ENCODE results near the gene ARHGEF17.

The ARHGEF17 gene

GRCh38 chr11:73355109-73355508, 47.0 kb downstream of the ARHGEF17 start:
- no peak for DNase-seq

- DNase-seq = no peak
Measured at GRCh38 chr11:73356979-73357860, 49.1 kb downstream of the ARHGEF17 start.

GRCh38 chr11:73358071-73358470, 50.0 kb downstream of the ARHGEF17 start:
- DNase-seq = no peak

DNA sequence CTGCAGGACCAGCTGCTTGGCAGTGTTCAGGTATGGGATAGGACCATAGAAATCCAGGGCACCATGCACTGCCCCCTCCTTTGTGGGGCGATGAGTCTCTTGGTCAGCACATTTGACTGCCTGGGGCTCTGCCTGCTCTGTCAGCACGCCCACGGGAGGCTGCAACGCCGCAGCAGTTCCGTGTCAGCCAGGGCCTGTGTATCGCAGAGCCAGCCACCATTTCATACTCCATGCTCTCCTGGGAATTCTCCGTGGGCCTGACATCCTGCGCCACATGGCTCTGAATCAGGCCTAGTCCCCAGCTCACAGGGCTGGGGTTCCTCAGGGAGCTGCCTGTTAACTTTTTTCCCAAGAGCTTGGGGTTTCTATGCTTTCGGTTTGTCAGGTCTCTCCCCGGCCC, 51.3 kb downstream of the ARHGEF17 start:
- DNase-seq = no peak

- DNase-seq = peak in 10 of 51 donors; percentile 18 to 41 (median 24)
Measured at GRCh38 chr11:73359930-73360742, 52.1 kb downstream of the ARHGEF17 start.

GRCh38 chr11:73360743-73361369, 52.8 kb downstream of the ARHGEF17 start:
- no peak for DNase-seq

- DNase-seq = no peak
Measured at GRCh38 chr11:73361953-73362776, 54.1 kb downstream of the ARHGEF17 start.

DNA sequence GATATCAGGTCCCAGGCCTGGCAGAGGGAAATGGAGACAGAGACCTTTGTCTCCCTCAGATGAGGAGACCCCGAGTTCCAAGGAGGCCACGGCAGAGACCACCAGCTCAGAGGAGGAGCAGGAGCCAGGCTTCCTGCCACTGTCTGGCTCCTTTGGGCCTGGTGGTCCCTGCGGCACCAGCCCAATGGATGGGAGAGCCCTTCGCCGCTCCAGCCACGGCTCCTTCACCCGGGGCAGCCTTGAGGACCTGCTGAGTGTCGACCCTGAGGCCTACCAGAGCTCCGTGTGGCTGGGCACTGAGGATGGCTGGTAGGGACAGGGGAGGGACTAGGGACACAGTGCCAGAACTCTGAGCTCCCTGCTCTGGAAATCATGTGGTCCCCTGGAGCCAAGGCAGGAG, 55.1 kb downstream of the ARHGEF17 start:
- no peak for DNase-seq

DNA sequence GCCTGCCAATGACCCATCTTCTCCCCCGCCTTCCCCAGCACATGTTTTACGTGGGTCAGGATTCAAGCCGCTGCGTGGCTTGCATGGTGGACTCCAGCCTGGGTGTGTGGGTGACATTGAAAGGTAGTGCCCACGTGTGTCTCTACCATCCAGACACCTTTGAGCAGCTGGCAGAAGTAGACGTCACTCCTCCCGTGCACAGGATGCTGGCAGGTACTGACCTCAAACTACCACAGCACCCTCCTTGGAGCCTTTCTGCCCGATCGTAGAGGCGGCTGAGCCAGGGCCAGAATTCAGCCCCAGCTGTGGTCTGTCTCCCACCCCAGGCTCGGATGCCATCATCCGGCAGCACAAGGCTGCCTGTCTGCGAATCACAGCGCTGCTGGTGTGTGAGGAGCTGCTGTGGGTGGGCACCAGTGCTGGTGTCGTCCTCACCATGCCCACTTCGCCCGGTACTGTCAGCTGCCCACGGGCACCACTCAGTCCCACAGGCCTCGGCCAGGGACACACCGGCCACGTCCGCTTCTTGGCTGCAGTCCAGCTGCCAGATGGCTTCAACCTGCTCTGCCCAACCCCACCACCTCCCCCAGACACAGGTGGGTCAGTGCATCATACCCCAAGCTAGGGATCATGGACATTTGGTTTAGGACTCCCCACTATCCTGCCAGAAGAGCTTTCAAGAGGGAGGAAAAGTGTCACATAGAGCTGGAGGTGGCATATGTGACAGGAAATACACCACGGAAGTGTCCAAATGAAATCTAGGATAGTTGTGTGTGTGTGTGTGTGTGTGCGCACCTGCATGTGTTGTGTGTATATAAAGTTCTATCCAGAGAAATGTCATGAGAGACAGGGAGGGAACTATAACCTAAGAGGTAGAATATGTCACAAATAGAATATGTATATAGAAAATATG, 57.5 kb downstream of the ARHGEF17 start:
- no peak for DNase-seq

DNA sequence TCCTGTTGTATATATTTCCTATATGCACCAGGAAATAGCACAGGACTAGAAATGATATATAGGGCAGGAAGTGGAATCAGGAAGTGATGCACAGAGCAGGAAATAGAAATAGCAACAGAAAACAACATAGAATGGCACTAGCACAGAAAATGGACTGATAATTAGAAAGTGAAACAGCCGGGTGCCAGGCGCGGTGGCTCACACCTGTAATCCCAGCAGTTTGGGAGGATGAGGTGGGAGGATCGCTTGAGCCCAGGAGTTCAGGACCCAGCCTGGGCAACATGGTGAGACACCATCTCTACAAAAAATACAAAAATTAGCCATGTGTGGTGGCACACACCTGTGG, 58.2 kb downstream of the ARHGEF17 start:
- no peak for DNase-seq

DNA sequence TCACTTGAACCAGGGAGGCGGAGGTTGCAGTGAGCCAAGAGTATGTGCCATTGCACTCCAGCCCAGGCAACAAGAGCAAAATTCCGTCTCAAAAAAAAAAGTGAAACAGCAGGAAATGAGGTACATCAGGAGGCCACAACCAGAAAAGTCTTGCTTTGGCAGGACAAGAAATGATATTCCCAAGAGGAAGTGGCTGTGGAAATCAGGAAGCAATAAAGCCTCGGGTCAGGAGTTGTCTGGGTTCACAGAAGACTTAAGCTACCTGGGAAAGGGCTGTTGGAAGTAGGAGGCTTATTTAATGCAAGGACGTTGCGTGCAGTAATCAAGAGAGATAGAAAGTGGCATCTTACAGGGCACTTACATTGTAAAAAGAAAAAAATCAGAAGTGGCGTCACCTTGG, 58.9 kb downstream of the ARHGEF17 start:
- DNase-seq = no peak

GRCh38 chr11:73367482-73368024, 59.5 kb downstream of the ARHGEF17 start:
- DNase-seq = no peak

DNA sequence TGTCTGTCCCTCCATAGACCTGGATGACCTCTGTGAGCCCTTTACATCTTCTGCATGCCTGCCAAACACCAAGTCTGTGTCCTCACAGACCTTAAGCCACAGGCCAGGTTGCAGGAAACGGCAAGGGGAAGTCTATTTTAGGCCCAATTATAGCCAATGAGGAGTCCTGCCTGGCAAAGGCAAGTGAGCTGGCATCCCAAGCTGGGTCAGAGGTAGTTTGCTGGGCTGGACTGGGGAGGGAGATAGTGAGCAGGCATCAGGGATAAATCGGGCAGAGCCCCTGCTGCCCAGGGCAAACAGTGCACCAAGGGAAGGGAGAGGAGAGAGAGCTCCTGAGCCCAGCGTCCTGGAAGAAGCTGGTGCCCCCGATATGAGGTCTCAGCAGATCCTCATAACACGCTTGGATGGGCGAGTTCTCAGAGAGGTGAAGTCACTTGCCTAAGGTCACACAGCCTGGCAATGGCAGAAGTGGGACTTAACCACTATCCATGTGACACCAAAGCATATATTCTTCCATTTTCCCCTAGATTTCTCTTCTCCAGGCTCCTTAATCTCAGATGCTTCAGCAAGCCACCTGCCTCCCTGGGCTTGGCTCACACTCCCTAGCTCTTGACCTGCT, 64.4 kb downstream of the ARHGEF17 start:
- no peak for DNase-seq

GRCh38 chr11:73374151-73374550, 66.1 kb downstream of the ARHGEF17 start:
- DNase-seq = peak in 1 of 51 donors; percentile 15

DNA sequence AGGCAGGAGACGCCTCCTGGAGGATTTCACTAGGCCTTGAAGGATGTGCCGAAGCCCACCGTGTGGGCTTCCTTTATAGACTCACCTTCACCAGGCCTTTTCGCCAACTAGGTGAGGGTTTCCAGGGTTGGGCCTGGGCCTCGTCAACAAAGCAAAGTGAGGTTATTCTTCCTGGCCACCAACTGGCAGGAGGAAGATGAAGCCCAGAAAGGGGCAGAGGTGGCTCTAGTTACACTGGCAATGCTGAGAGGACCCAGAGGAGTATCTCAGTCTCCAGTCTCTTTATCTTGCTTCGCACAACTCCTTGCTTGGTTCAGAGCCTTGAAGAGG, 67.7 kb downstream of the ARHGEF17 start:
- no peak for DNase-seq

GRCh38 chr11:73376160-73376802, 68.2 kb downstream of the ARHGEF17 start, which contains the start of gene RELT:
Gene RELT, plus strand, starts transcription at chr11:73376399. Its CDS starts 12,738 bp downstream, at chr11:73389137.
- DNase-seq = peak in 50 of 51 donors; percentile 28 to 92 (median 76)

GRCh38 chr11:73376803-73377629, 68.9 kb downstream of the ARHGEF17 start:
- peak in 36 of 51 donors; percentile 30 to 81 (median 60) for DNase-seq

All from hypothalamus (tissue), 51 donors.